KMS-11 (cell line): ENCODE measurements around the gene NUP85.

Experiments used
- H2AFZ ChIP-seq: fragments of 200-600 bp; sonication (generic); 2 replicates; pipeline ENCODE4 v1.6.1; 2016; ENCODE audit warnings: antibody characterized with exemption, mixed run types, low read depth
- H3K27ac ChIP-seq: fragments of 200-600 bp; sonication (generic); 2 replicates; pipeline ENCODE4 v1.6.1; 2016; ENCODE audit warnings: mild to moderate bottlenecking, mixed run types
- H3K27me3 ChIP-seq: fragments of 200-600 bp; sonication (generic); 2 replicates; pipeline ENCODE4 v1.6.1; 2017; ENCODE audit warnings: mild to moderate bottlenecking, low read depth, mixed run types, moderate library complexity; ENCODE audit not compliant: insufficient read depth
- H3K36me3 ChIP-seq: fragments of 200-600 bp; sonication (generic); 2 replicates; pipeline ENCODE4 v1.6.1; 2017; ENCODE audit warnings: mild to moderate bottlenecking, mixed run types; ENCODE audit not compliant: insufficient read depth
- H3K4me1 ChIP-seq: fragments of 200-600 bp; sonication (generic); 2 replicates; pipeline ENCODE4 v1.6.1; 2016; ENCODE audit warnings: mild to moderate bottlenecking, low read depth, mixed run types; ENCODE audit not compliant: poor library complexity, severe bottlenecking
- H3K4me2 ChIP-seq: fragments of 200-600 bp; sonication (generic); 2 replicates; pipeline ENCODE4 v1.7.0; 2016; ENCODE audit warnings: mild to moderate bottlenecking, mixed run types
- H3K4me3 ChIP-seq: fragments of 200-600 bp; sonication (generic); IDR thresholded peaks from 2 replicates; pipeline ENCODE4 v1.6.1; 2017; ENCODE audit warnings: low read depth, low read length, mixed read lengths; ENCODE audit not compliant: insufficient read depth
- H3K79me2 ChIP-seq: fragments of 200-600 bp; sonication (generic); 2 replicates; pipeline ENCODE4 v1.6.1; 2016; ENCODE audit warnings: low read depth, mixed run types; ENCODE audit not compliant: insufficient read depth
- H3K9ac ChIP-seq: fragments of 200-600 bp; sonication (generic); 2 replicates; pipeline ENCODE4 v1.6.1; 2016; ENCODE audit warnings: mild to moderate bottlenecking, mixed run types
- H4K20me1 ChIP-seq: fragments of 200-600 bp; sonication (generic); 2 replicates; pipeline ENCODE4 v1.6.1; 2016; ENCODE audit warnings: mild to moderate bottlenecking, mixed run types; ENCODE audit not compliant: insufficient read depth
- TF ChIP-seq, protein P1 (sequence below): fragments of 200-600 bp; sonication (generic); conservative IDR thresholded peaks from 2 replicates; pipeline ENCODE4 v1.6.1; 2017; ENCODE audit warnings: low read depth, mild to moderate bottlenecking, antibody characterized with exemption, low read length, moderate library complexity, mixed read lengths

The NUP85 gene

GRCh38 chr17:75176625-75177024, 28.9 kb upstream of the NUP85 start:
- Histone ChIP-seq H4K20me1 (peaks cover 17% of the 10 kb centered on the region), H3K4me1 (peaks cover 27% of the 10 kb centered on the region), H3K4me2 (no peak overlapping the region), H3K4me3 (no peak overlapping the region), H3K9ac (no peak overlapping the region), H3K36me3 (peaks cover 38% of the 10 kb centered on the region), H2AFZ (no peak overlapping the region), H3K27me3 (no peaks in the 10 kb centered on the region), H3K27ac (no peak overlapping the region), H3K79me2 (peaks cover 94% of the 10 kb centered on the region)
- TF ChIP-seq, protein P1, sequence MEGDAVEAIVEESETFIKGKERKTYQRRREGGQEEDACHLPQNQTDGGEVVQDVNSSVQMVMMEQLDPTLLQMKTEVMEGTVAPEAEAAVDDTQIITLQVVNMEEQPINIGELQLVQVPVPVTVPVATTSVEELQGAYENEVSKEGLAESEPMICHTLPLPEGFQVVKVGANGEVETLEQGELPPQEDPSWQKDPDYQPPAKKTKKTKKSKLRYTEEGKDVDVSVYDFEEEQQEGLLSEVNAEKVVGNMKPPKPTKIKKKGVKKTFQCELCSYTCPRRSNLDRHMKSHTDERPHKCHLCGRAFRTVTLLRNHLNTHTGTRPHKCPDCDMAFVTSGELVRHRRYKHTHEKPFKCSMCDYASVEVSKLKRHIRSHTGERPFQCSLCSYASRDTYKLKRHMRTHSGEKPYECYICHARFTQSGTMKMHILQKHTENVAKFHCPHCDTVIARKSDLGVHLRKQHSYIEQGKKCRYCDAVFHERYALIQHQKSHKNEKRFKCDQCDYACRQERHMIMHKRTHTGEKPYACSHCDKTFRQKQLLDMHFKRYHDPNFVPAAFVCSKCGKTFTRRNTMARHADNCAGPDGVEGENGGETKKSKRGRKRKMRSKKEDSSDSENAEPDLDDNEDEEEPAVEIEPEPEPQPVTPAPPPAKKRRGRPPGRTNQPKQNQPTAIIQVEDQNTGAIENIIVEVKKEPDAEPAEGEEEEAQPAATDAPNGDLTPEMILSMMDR: no peak

DNA sequence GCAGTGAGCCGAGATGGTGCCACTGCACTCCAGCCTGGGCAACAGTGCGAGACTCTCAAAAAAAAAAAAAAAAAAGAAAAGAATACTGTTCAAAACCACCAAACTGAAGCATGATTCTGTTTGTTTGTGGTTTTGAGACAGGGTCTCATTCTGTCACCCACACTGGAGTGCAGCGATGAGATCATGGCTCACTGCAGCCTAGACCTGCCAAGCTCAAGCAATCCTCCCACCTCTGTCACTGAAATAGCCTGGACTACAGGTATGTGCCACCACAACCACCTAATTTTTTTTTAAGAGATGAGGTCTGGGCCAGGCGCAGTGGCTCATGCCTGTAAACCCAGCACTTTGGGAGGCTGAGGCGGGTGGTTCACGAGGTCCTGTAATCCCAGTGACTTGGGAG, 27.0 kb upstream of the NUP85 start:
- no peak overlapping the region for H3K4me3 ChIP-seq
- no peak overlapping the region for H2AFZ ChIP-seq
- H3K27me3 ChIP-seq: no peaks in the 10 kb centered on the region
- H3K79me2 ChIP-seq: peaks cover 91% of the 10 kb centered on the region
- peaks cover 38% of the 10 kb centered on the region for H3K36me3 ChIP-seq
- H3K27ac ChIP-seq: no peak overlapping the region
- TF ChIP-seq, protein P1: no peak
- no peak overlapping the region for H3K4me2 ChIP-seq
- H4K20me1 ChIP-seq: peaks cover 20% of the 10 kb centered on the region
- no peak overlapping the region for H3K9ac ChIP-seq
- peaks cover 28% of the 10 kb centered on the region for H3K4me1 ChIP-seq

GRCh38 chr17:75181110-75181509, 24.4 kb upstream of the NUP85 start:
- Histone ChIP-seq H3K9ac (peak overlapping the region; percentile 97; the same call in 1 of the 2 replicates), H3K36me3 (peaks cover 25% of the 10 kb centered on the region; the same call in 1 of the 2 replicates), H3K79me2 (peaks cover 65% of the 10 kb centered on the region), H3K4me2 (peak overlapping the region; percentile 91), H3K4me3 (no peak overlapping the region), H3K4me1 (peaks cover 32% of the 10 kb centered on the region), H3K27ac (peak overlapping the region; percentile 99; the same call in 1 of the 2 replicates), H3K27me3 (no peaks in the 10 kb centered on the region), H4K20me1 (peaks cover 20% of the 10 kb centered on the region), H2AFZ (no peak overlapping the region)
- TF ChIP-seq, protein P1: no peak

- TF ChIP-seq, protein P1: no peak
- no peak overlapping the region for H3K4me3 ChIP-seq
- peak overlapping the region; percentile 94; the same call in 1 of the 2 replicates for H2AFZ ChIP-seq
- H4K20me1 ChIP-seq: peaks cover 20% of the 10 kb centered on the region
- peak overlapping the region; percentile 99 for H3K27ac ChIP-seq
- H3K4me1 ChIP-seq: peaks cover 32% of the 10 kb centered on the region
- peak overlapping the region; percentile 97 for H3K9ac ChIP-seq
- no peaks in the 10 kb centered on the region for H3K27me3 ChIP-seq
- H3K79me2 ChIP-seq: peaks cover 58% of the 10 kb centered on the region
- peaks cover 20% of the 10 kb centered on the region; the same call in 1 of the 2 replicates for H3K36me3 ChIP-seq
- H3K4me2 ChIP-seq: peak overlapping the region; percentile 91
Observed at GRCh38 chr17:75181608-75182318, 23.7 kb upstream of the NUP85 start.
